Astrocyte (in vitro differentiated cells and primary cell): ENCODE results near the gene ATP11A.

Experiments used
- CTCF ChIP-seq: IDR thresholded peaks from 2 replicates; pipeline ENCODE4 v1.5.1; 2011; ENCODE audit warnings: low read depth, mild to moderate bottlenecking, inconsistent platforms, low read length, moderate library complexity; ENCODE audit not compliant: insufficient read depth
- EZH2 ChIP-seq: IDR thresholded peaks from 2 replicates; pipeline ENCODE4 v1.6.1; 2012; ENCODE audit warnings: mild to moderate bottlenecking, low read length, inconsistent platforms; ENCODE audit not compliant: insufficient read depth

GRCh38 chr13:112718318-112718717 is 28.5 kb downstream of the ATP11A start:
- no peak for TF ChIP-seq CTCF
- no peak for TF ChIP-seq EZH2
